OCI-M1 (cell line): Measurements from ENCODE around the gene GJC2.

Experiments used
- DNase-seq: peaks from one replicate; lab custom pipeline; 2025; lab: John Stamatoyannopoulos, UW

Gene GJC2

GRCh38 chr1:228114827-228115226 is 34.9 kb upstream of the GJC2 start:
- DNase-seq, result no peak

GRCh38 chr1:228117335-228117734 is 32.4 kb upstream of the GJC2 start:
- DNase-seq, result no peak

- peak; percentile 57 for DNase-seq
Measured at GRCh38 chr1:228118040-228118439, 31.7 kb upstream of the GJC2 start.

- DNase-seq, result no peak
Measured at GRCh38 chr1:228120351-228120750, 29.4 kb upstream of the GJC2 start.

- DNase-seq, result peak; percentile 81
Measured at GRCh38 chr1:228120857-228121489, 28.8 kb upstream of the GJC2 start.

- DNase-seq, result no peak
Measured at GRCh38 chr1:228122921-228123441, 26.7 kb upstream of the GJC2 start.

GRCh38 chr1:228123505-228123904 is 26.2 kb upstream of the GJC2 start:
- DNase-seq, result no peak

GRCh38 chr1:228125185-228125584 is 24.5 kb upstream of the GJC2 start:
- DNase-seq, result no peak

GRCh38 chr1:228131766-228132165 is 18.0 kb upstream of the GJC2 start:
- no peak for DNase-seq

GRCh38 chr1:228134591-228134990 is 15.1 kb upstream of the GJC2 start:
- DNase-seq, result no peak

- DNase-seq, result no peak
Measured at GRCh38 chr1:228136901-228137300, 12.8 kb upstream of the GJC2 start.

GRCh38 chr1:228139406-228139930 is 10.3 kb upstream of the GJC2 start:
- DNase-seq, result no peak

GRCh38 chr1:228139931-228140723 is 9.6 kb upstream of the GJC2 start, which contains the start of gene GUK1:
Gene GUK1, plus strand, starts transcription at chr1:228140279. Its CDS starts 24 bp downstream, at chr1:228140303.
- peak; percentile 100 for DNase-seq

GRCh38 chr1:228140724-228141225 is 9.0 kb upstream of the GJC2 start:
- no peak for DNase-seq

- peak; percentile 60 for DNase-seq
Measured at GRCh38 chr1:228141226-228142044, 8.3 kb upstream of the GJC2 start.

GRCh38 chr1:228142155-228142691 is 7.5 kb upstream of the GJC2 start:
- no peak for DNase-seq

GRCh38 chr1:228142701-228143136 is 7.0 kb upstream of the GJC2 start:
- DNase-seq, result no peak

- no peak for DNase-seq
Measured at GRCh38 chr1:228143480-228144192, 6.1 kb upstream of the GJC2 start.

GRCh38 chr1:228144193-228144992 is 5.3 kb upstream of the GJC2 start:
- no peak for DNase-seq

- DNase-seq, result no peak
Measured at GRCh38 chr1:228144993-228145343, 4.8 kb upstream of the GJC2 start.
